ENCODE results near the gene BNIP1. TPM values are rescaled to one million over a fixed set of nuclear protein-coding genes. Genes with fewer than 3 reads are reported as not detected.

Gene BNIP1
- total and polyA plus RNA-seq, 9 donors: 8.3 to 17.6 (median 9.5) TPM

DNA sequence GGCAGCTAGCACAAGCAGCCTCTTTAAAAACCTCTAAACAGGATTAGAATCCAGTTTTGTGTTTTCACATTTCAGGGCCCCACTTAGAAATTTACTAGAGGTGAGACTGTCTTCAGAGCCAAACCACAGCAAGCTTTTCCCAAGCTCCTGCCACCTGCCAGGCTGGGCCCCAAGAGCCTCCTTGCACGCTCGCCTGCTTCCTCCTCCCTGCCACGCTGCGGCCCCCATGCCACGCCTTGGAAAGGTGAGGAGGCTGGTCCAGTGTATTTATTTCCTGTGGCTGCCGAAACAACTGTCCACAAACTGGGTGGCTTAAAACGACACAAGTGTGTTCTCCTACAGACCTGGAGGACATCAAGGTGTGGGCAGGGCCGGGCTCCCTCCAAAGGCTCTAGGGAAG is 47.2 kb downstream of the BNIP1 start:
- 87 to 88% (median 88%) methylated on average over 8 of the region's 8 CpGs for WGBS, 3 donors
- no peak for DNase-seq
- intact Hi-C loops (cut with DNase I): no loop called here
- Histone ChIP-seq H3K9me3 (no peaks in the 10 kb centered on the region), H3K27me3 (no peaks in the 10 kb centered on the region), H3K27ac (no peak overlapping the region), H3K4me1 (ENCODE audit: insufficient read depth) (no peaks in the 10 kb centered on the region), H3K36me3 (no peaks in the 10 kb centered on the region), H3K4me3 (no peak overlapping the region)
- TF ChIP-seq, protein P1, sequence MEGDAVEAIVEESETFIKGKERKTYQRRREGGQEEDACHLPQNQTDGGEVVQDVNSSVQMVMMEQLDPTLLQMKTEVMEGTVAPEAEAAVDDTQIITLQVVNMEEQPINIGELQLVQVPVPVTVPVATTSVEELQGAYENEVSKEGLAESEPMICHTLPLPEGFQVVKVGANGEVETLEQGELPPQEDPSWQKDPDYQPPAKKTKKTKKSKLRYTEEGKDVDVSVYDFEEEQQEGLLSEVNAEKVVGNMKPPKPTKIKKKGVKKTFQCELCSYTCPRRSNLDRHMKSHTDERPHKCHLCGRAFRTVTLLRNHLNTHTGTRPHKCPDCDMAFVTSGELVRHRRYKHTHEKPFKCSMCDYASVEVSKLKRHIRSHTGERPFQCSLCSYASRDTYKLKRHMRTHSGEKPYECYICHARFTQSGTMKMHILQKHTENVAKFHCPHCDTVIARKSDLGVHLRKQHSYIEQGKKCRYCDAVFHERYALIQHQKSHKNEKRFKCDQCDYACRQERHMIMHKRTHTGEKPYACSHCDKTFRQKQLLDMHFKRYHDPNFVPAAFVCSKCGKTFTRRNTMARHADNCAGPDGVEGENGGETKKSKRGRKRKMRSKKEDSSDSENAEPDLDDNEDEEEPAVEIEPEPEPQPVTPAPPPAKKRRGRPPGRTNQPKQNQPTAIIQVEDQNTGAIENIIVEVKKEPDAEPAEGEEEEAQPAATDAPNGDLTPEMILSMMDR (IDR thresholded peaks at IDR 0.05): no peak
- TF ChIP-seq POLR2A (IDR thresholded peaks at IDR 0.05) (no peak), EP300 (IDR thresholded peaks at IDR 0.05) (no peak)

DNA sequence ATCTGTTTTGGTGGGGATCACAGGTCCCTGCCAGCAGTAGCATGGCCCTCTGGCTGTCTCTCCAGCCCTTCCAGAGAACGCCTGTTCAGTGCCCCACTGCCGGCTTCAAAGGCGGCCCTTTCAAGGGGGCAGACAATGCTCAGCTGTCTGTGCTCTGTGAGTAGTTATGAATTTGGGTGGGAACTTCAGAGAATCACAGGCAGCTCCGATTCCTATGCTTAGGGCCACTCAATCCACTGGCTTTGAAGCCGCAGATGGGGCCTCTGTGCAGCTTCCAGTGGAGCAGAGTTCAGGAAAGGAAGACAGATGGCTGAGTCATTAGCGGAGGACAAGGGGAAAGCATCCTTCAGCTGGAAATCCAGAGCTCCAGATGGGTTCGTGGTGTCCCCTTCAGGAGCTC is 48.2 kb downstream of the BNIP1 start:
- H3K4me3 ChIP-seq: no peak overlapping the region
- no peak for DNase-seq
- H3K27ac ChIP-seq: no peak overlapping the region
- H3K27me3 ChIP-seq: no peaks in the 10 kb centered on the region
- TF ChIP-seq, protein P1 (IDR thresholded peaks at IDR 0.05): no peak
- TF ChIP-seq POLR2A (IDR thresholded peaks at IDR 0.05) (no peak), EP300 (IDR thresholded peaks at IDR 0.05) (no peak)
- no peaks in the 10 kb centered on the region for H3K36me3 ChIP-seq
- intact Hi-C loops (cut with DNase I): no loop called here
- H3K9me3 ChIP-seq: no peaks in the 10 kb centered on the region
- WGBS, 3 donors: 86 to 90% (median 88%) methylated on average over 7 of the region's 7 CpGs
- no peaks in the 10 kb centered on the region for H3K4me1 ChIP-seq (ENCODE audit: insufficient read depth)

DNA sequence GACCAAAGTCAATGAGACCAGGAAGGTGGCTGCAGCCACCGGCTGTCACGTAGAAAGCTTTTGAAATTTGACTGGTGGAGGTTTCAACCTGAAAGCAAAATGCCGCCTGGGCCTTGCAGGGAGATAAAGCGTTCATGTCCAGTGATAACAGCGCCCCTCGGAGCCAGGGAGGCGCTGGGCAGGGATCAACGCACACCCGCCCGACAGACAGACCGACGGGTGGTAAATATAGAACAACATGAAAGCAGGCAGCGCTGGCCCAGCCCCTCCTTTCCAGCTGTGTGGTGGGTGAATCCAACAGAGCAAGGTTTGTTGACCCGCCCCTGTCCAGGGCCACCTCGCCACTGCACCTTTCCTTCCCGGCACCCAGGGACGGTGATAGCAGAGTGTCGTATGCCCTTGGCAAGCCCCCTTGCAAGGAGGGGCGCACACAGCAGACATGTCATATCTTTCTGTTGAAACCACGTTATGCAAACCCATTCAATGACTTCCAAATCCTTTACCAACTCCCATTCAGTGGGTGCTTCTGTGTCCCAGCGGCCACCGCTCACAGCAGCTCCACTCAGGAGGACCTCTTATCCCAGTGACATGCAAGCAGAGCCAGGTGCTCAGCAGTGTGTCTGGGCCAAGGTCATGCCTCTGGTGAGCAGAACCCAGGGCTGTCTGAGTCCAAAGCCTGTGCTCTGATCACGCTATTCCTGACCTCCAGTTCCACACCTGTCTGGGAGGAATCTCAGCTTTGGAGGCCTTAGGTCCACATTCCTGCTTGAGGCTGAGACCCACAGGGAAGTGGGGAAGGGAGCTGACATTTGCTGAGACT is 52.0 kb downstream of the BNIP1 start:
- Histone ChIP-seq H3K4me1 (ENCODE audit: insufficient read depth) (no peaks in the 10 kb centered on the region), H3K4me3 (no peak overlapping the region), H3K27me3 (no peaks in the 10 kb centered on the region), H3K9me3 (peaks cover 0 to 6% of the 10 kb centered on the region in 2 donors), H3K27ac (no peak overlapping the region), H3K36me3 (no peaks in the 10 kb centered on the region)
- DNase-seq: no peak
- no peak for TF ChIP-seq EP300 (IDR thresholded peaks at IDR 0.05)
- TF ChIP-seq, protein P1 (IDR thresholded peaks at IDR 0.05): no peak
- TF ChIP-seq POLR2A (IDR thresholded peaks at IDR 0.05): no peak
- intact Hi-C loops (cut with DNase I): no loop called here
- WGBS, 3 donors: 60 to 74% (median 71%) methylated on average over 23 of the region's 23 CpGs

DNA sequence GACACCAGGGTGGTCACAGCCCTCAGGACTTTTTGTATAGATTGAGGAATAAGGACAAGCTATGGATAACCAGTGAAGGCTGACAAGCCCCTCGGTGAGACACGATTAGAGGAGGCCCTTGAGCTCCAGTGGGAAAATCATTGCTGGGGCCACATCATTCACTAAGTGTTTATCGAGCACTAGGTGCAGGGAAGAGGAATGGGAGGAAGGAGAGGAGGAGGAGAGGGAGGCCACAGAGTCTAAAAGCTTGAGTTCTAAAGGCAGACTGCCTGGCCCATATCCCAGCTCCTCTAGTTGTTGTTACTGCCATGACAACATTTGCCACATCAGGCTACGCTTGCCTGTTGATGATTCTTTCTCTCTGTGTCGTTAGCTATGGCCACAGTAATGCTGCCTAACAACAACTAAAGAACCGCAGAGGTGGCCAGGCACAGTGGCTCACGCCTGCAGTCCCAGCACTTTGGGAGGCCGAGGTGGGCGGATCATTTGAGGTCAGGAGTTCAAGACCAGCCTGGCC is 53.1 kb downstream of the BNIP1 start:
- no peaks in the 10 kb centered on the region for H3K36me3 ChIP-seq
- no peaks in the 10 kb centered on the region for H3K4me1 ChIP-seq (ENCODE audit: insufficient read depth)
- H3K9me3 ChIP-seq: peaks cover 0 to 6% of the 10 kb centered on the region in 2 donors
- 83 to 89% (median 83%) methylated on average over 9 of the region's 9 CpGs for WGBS, 3 donors
- TF ChIP-seq, protein P1 (IDR thresholded peaks at IDR 0.05): no peak
- no peak for TF ChIP-seq POLR2A (IDR thresholded peaks at IDR 0.05)
- no peak for TF ChIP-seq EP300 (IDR thresholded peaks at IDR 0.05)
- no peak overlapping the region for H3K27ac ChIP-seq
- intact Hi-C loops (cut with DNase I): no loop called here
- no peak overlapping the region for H3K4me3 ChIP-seq
- DNase-seq: no peak
- H3K27me3 ChIP-seq: no peaks in the 10 kb centered on the region

All from ovary (tissue), 9 donors.